DND-41 (cell line): ENCODE measurements around the gene STAM.

Source experiments
- ATAC-seq: fragments of 200-7000 bp; cut with Tn5 transposase; 3 replicates; pipeline ENCODE4 v1.9.1; 2021; ENCODE audit warnings: low read depth; ENCODE audit not compliant: insufficient read depth
- DNase-seq: peaks from one replicate; pipeline ENCODE4 v3.0.0-alpha.2; 2020
- H2AFZ ChIP-seq: 2 replicates; pipeline ENCODE4 v1.6.0; 2012; ENCODE audit warnings: low read depth, low read length
- H3K27ac ChIP-seq: 2 replicates; pipeline ENCODE4 v1.5.1; 2012; ENCODE audit warnings: low read length, inconsistent platforms
- H3K27me3 ChIP-seq: fragments of 200-600 bp; sonication (generic); 2 replicates; pipeline ENCODE4 v1.6.0; 2012; ENCODE audit warnings: low read length, mild to moderate bottlenecking, inconsistent platforms; ENCODE audit not compliant: insufficient read depth, poor library complexity
- H3K36me3 ChIP-seq: 2 replicates; pipeline ENCODE4 v1.5.1; 2012; ENCODE audit warnings: low read length, inconsistent platforms; ENCODE audit not compliant: insufficient read depth
- H3K4me1 ChIP-seq: 2 replicates; pipeline ENCODE4 v1.5.1; 2012; ENCODE audit warnings: mild to moderate bottlenecking, low read length; ENCODE audit not compliant: insufficient read depth
- H3K4me2 ChIP-seq: 2 replicates; pipeline ENCODE4 v1.6.0; 2012; ENCODE audit warnings: mild to moderate bottlenecking, moderate library complexity, low read length, inconsistent platforms; ENCODE audit not compliant: insufficient read depth
- H3K4me3 ChIP-seq, 2 experiments: fragments of 200-600 bp in 1 of 2; shearing (Covaris generic) in 1 of 2; 2 replicates each; pipeline ENCODE4 v1.5.1; 2012 to 2016; ENCODE audit warnings: inconsistent platforms in 2 of 2, low read length in 2 of 2, mild to moderate bottlenecking in 2 of 2, low read depth in 1 of 2, moderate library complexity in 1 of 2
- H3K79me2 ChIP-seq: 2 replicates; pipeline ENCODE4 v1.6.0; 2012; ENCODE audit warnings: low read length, inconsistent platforms; ENCODE audit not compliant: insufficient read depth
- H3K9ac ChIP-seq: 2 replicates; pipeline ENCODE4 v1.6.0; 2012; ENCODE audit warnings: low read depth, mild to moderate bottlenecking, inconsistent platforms, low read length, moderate library complexity
- H3K9me3 ChIP-seq: 2 replicates; pipeline ENCODE4 v1.5.1; 2012; ENCODE audit warnings: low read length, moderate library complexity, mild to moderate bottlenecking, inconsistent platforms; ENCODE audit not compliant: insufficient read depth, severe bottlenecking
- H4K20me1 ChIP-seq: 2 replicates; pipeline ENCODE4 v1.6.0; 2012; ENCODE audit warnings: low read length; ENCODE audit not compliant: insufficient read depth
- CTCF ChIP-seq: IDR thresholded peaks from 2 replicates; pipeline ENCODE4 v1.5.1; 2012; ENCODE audit warnings: borderline replicate concordance, low read length, moderate library complexity, mild to moderate bottlenecking; ENCODE audit not compliant: poor library complexity, severe bottlenecking; ENCODE audit errors: extremely low read depth
- EZH2 ChIP-seq: IDR thresholded peaks from 3 replicates; pipeline ENCODE4 v1.6.1; 2012; ENCODE audit warnings: borderline replicate concordance, low read depth, mild to moderate bottlenecking, moderate library complexity, low read length, inconsistent platforms; ENCODE audit not compliant: severe bottlenecking

The STAM gene

GRCh38 chr10:17725703-17726102 lies 81.8 kb downstream of the STAM start:
- H3K36me3 ChIP-seq, result peaks cover 8% of the 10 kb centered on the region; the same call in 1 of the 2 replicates

GRCh38 chr10:17729630-17730029 lies 85.7 kb downstream of the STAM start:
- Histone ChIP-seq H3K36me3 (no peaks in the 10 kb centered on the region), H3K27ac (no peak overlapping the region), H3K4me3 (no peak overlapping the region), H4K20me1 (no peaks in the 10 kb centered on the region), H3K4me1 (no peaks in the 10 kb centered on the region), H3K79me2 (no peaks in the 10 kb centered on the region), H3K9ac (no peak overlapping the region), H3K27me3 (no peaks in the 10 kb centered on the region), H3K9me3 (no peaks in the 10 kb centered on the region), H2AFZ (no peak overlapping the region), H3K4me2 (no peak overlapping the region)
- no peak for ATAC-seq
- TF ChIP-seq EZH2, result no peak
- TF ChIP-seq CTCF, result no peak
- DNase-seq, result no peak

More at GRCh38 chr10:17725703-17726102, 81.8 kb downstream of the STAM start:
- DNase-seq (no peak), ATAC-seq (no peak)
- no peak overlapping the region for H3K4me3 ChIP-seq
- no peaks in the 10 kb centered on the region for H3K4me1 ChIP-seq
- no peak overlapping the region for H3K4me2 ChIP-seq
- no peak overlapping the region for H3K27ac ChIP-seq
- H2AFZ ChIP-seq, result no peak overlapping the region
- TF ChIP-seq EZH2 (no peak), CTCF (no peak)
- no peaks in the 10 kb centered on the region for H3K27me3 ChIP-seq
- no peak overlapping the region for H3K9ac ChIP-seq
- no peaks in the 10 kb centered on the region for H4K20me1 ChIP-seq
- no peaks in the 10 kb centered on the region for H3K79me2 ChIP-seq
- H3K9me3 ChIP-seq, result no peaks in the 10 kb centered on the region

GRCh38 chr10:17730667-17731066 lies 86.7 kb downstream of the STAM start:
- H3K4me3 ChIP-seq, result no peak overlapping the region
- H3K9ac ChIP-seq, result no peak overlapping the region
- H3K36me3 ChIP-seq, result no peaks in the 10 kb centered on the region
- TF ChIP-seq EZH2, result no peak
- DNase-seq, result no peak
- H4K20me1 ChIP-seq, result no peaks in the 10 kb centered on the region
- no peaks in the 10 kb centered on the region for H3K27me3 ChIP-seq
- H3K4me2 ChIP-seq, result no peak overlapping the region
- H3K9me3 ChIP-seq, result no peaks in the 10 kb centered on the region
- no peak overlapping the region for H2AFZ ChIP-seq
- no peak overlapping the region for H3K27ac ChIP-seq
- H3K4me1 ChIP-seq, result no peaks in the 10 kb centered on the region
- H3K79me2 ChIP-seq, result no peaks in the 10 kb centered on the region
- ATAC-seq, result no peak

GRCh38 chr10:17731331-17732020 lies 87.5 kb downstream of the STAM start:
- no peaks in the 10 kb centered on the region for H4K20me1 ChIP-seq
- no peak overlapping the region for H3K4me3 ChIP-seq
- no peak for ATAC-seq
- no peaks in the 10 kb centered on the region for H3K36me3 ChIP-seq
- H3K79me2 ChIP-seq, result no peaks in the 10 kb centered on the region
- H2AFZ ChIP-seq, result no peak overlapping the region
- H3K4me1 ChIP-seq, result no peaks in the 10 kb centered on the region
- no peak for TF ChIP-seq EZH2
- TF ChIP-seq CTCF, result no peak
- no peak for DNase-seq
- H3K4me2 ChIP-seq, result no peak overlapping the region
- H3K9me3 ChIP-seq, result no peaks in the 10 kb centered on the region
- no peak overlapping the region for H3K9ac ChIP-seq
- H3K27ac ChIP-seq, result no peak overlapping the region
- no peaks in the 10 kb centered on the region for H3K27me3 ChIP-seq
